HepG2 (cell line): ENCODE data around the gene TMEM247. TPM values are rescaled to one million over a fixed set of nuclear protein-coding genes. Genes with fewer than 3 reads are reported as not detected.

Source experiments
- BHLHE40 ChIP-seq: IDR thresholded peaks from 2 replicates; pipeline ENCODE4 v1.6.1; 2011; ENCODE audit warnings: low read length, improper control_type of control experiment
- CCDC6 ChIP-seq: sonication (generic); formaldehyde crosslinking; IDR thresholded peaks from 2 replicates; pipeline ENCODE4 v1.8.1; 2022; ENCODE audit warnings: mild to moderate bottlenecking, missing genetic modification reagents, moderate library complexity
- DNMT3B ChIP-seq: conservative IDR thresholded peaks from 2 replicates; pipeline ENCODE4 v1.6.1; 2016; ENCODE audit warnings: missing biosample characterization, control low read depth
- EHMT2 ChIP-seq: fragments of 200-600 bp; sonication (generic); IDR thresholded peaks from 2 replicates; pipeline ENCODE4 v1.7.0; 2017; ENCODE audit warnings: antibody characterized with exemption, low read depth, low read length, borderline replicate concordance
- ELF3 ChIP-seq: IDR thresholded peaks from 2 replicates; pipeline ENCODE4 v1.6.1; 2016; ENCODE audit warnings: missing genetic modification reagents, missing compliant biosample characterization
- KAT7 ChIP-seq: IDR thresholded peaks from 2 replicates; pipeline ENCODE4 v1.6.1; 2018; ENCODE audit warnings: borderline replicate concordance, missing compliant biosample characterization
- MAX ChIP-seq: IDR thresholded peaks from 2 replicates; pipeline ENCODE4 v1.6.1; 2012; ENCODE audit warnings: inconsistent platforms
- MYC ChIP-seq: sonication (generic); formaldehyde crosslinking; IDR thresholded peaks from 2 replicates; pipeline ENCODE4 v1.9.0; 2021; ENCODE audit warnings: missing genetic modification reagents, borderline replicate concordance
- NFE2L1 ChIP-seq: sonication (generic); formaldehyde crosslinking; IDR thresholded peaks from 2 replicates; pipeline ENCODE4 v1.4.0; 2020; ENCODE audit warnings: missing genetic modification reagents, mild to moderate bottlenecking, borderline replicate concordance
- NFIB ChIP-seq: sonication (generic); formaldehyde crosslinking; IDR thresholded peaks from 2 replicates; pipeline ENCODE4 v1.9.0; 2021; ENCODE audit warnings: missing genetic modification reagents, mild to moderate bottlenecking, borderline replicate concordance
- RXRB ChIP-seq: IDR thresholded peaks from 2 replicates; pipeline ENCODE4 v1.6.1; 2016; ENCODE audit warnings: borderline replicate concordance, missing genetic modification reagents, missing compliant biosample characterization
- SNAI1 ChIP-seq: sonication (generic); formaldehyde crosslinking; IDR thresholded peaks from 2 replicates; pipeline ENCODE4 v1.5.0; 2020; ENCODE audit warnings: mild to moderate bottlenecking, missing genetic modification reagents, borderline replicate concordance
- SRSF4 ChIP-seq: fragments of 200-400 bp; formaldehyde crosslinking; IDR thresholded peaks from one replicate; pipeline ENCODE4 v1.6.1; 2018; ENCODE audit warnings: mild to moderate bottlenecking, low read depth, low read length, moderate library complexity; ENCODE audit not compliant: poor library complexity, severe bottlenecking
- SSRP1 ChIP-seq: IDR thresholded peaks from 2 replicates; pipeline ENCODE4 v1.6.1; 2016; ENCODE audit warnings: control low read depth
- ZBTB20 ChIP-seq: sonication (generic); formaldehyde crosslinking; IDR thresholded peaks from 2 replicates; pipeline ENCODE4 v1.8.1; 2023; ENCODE audit warnings: missing genetic modification reagents, low read depth, mild to moderate bottlenecking, borderline replicate concordance
- ZBTB25 ChIP-seq: IDR thresholded peaks from 2 replicates; pipeline ENCODE4 v1.6.1; 2018; ENCODE audit warnings: missing genetic modification reagents
- ZBTB39 ChIP-seq: sonication (generic); formaldehyde crosslinking; IDR thresholded peaks from 2 replicates; pipeline ENCODE4 v1.5.0; 2020; ENCODE audit warnings: missing genetic modification reagents
- ZBTB8A ChIP-seq: sonication (generic); formaldehyde crosslinking; IDR thresholded peaks from 2 replicates; pipeline ENCODE4 v1.4.0; 2020; ENCODE audit warnings: mild to moderate bottlenecking, low read depth, missing genetic modification reagents, borderline replicate concordance
- ZNF230 ChIP-seq: sonication (generic); formaldehyde crosslinking; IDR thresholded peaks from 2 replicates; pipeline ENCODE4 v1.4.0; 2020; ENCODE audit warnings: mild to moderate bottlenecking, missing genetic modification reagents
- ZNF451 ChIP-seq: sonication (generic); formaldehyde crosslinking; IDR thresholded peaks from 2 replicates; pipeline ENCODE4 v1.5.0; 2020; ENCODE audit warnings: mild to moderate bottlenecking, missing genetic modification reagents
- ZNF83 ChIP-seq: sonication (generic); formaldehyde crosslinking; IDR thresholded peaks from 2 replicates; pipeline ENCODE4 v1.4.0; 2020; ENCODE audit warnings: missing genetic modification reagents, mild to moderate bottlenecking, borderline replicate concordance
- ZSCAN30 ChIP-seq: sonication (generic); formaldehyde crosslinking; IDR thresholded peaks from 2 replicates; pipeline ENCODE4 v1.5.0; 2020; ENCODE audit warnings: mild to moderate bottlenecking, missing genetic modification reagents
- polyA plus RNA-seq, 8 experiments: library from polyadenylated mRNA; depleted of rRNA in 3 of 8; stranded (reverse) in 7 of 8; unstranded in 1 of 8; fragments of >200 nt; fragmentation: Illumina TruSeq in 4 of 8; extraction: Trizol in 4 of 8; gene quantifications; 2 replicates each; pipeline versions ENCODE4 v1.2.1 to v1.2.3, GENCODE V29; 2011 to 2016; ENCODE audit warnings: low read depth in 4 of 8, missing spikeins in 1 of 8, mixed read lengths in 1 of 8; ENCODE audit not compliant: insufficient read depth in 1 of 8
- total RNA-seq, 5 experiments: library from RNA; depleted of rRNA; stranded (reverse); fragments of >200 nt; fragmentation: Illumina TruSeq; extraction: Trizol; gene quantifications; 2 replicates each; pipeline ENCODE4 v1.2.3, GENCODE V29; 2016; ENCODE audit warnings: low read depth in 1 of 5
- TF ChIP-seq, protein P1 (sequence below): sonication (generic); formaldehyde crosslinking; IDR thresholded peaks from 2 replicates; pipeline ENCODE4 v1.4.0; 2020; ENCODE audit warnings: missing genetic modification reagents
- TF ChIP-seq, protein P2 (sequence below): sonication (generic); formaldehyde crosslinking; IDR thresholded peaks from 2 replicates; pipeline ENCODE4 v1.4.0; 2020; ENCODE audit warnings: missing genetic modification reagents

The TMEM247 gene
- total and polyA plus RNA-seq, 2 of the 13 experiments (the other 11 are each of a cell fraction or from before 2014, with no cell fraction given) = not detected

DNA sequence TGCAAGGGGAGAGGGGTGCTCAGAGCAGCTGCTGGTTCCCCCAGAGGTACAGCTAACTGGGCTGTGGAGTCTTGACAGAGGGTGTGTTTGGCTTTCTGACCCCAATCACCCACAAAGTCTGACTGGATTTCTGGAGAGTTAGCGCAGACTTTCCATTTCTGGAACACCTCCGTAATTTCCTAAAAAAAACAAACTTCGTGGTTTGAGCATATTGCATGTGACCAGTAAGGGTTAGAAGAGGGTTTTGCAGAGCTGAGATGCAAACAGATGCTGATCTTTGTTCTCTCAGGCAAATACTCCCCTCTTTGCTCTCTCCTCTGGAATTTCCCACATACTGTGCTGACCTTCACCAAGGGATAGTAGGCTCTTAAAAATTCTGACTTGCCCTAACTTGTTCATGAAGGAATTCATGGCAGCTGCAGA lies 44.5 kb upstream of the TMEM247 start (continued):
- no peak for TF ChIP-seq BHLHE40
- TF ChIP-seq ZNF230 (CRISPR knock-in tag) = 0 out of 2 replicates have a peak, but pooled peaks have one; percentile 37
- peak; percentile 65; the same call in 1 of the 2 replicates for TF ChIP-seq ZBTB20 (CRISPR knock-in tag)
- TF ChIP-seq SNAI1 (CRISPR knock-in tag) = no peak
- no peak for TF ChIP-seq SSRP1 (CRISPR knock-in tag)
- no peak for TF ChIP-seq CCDC6 (CRISPR knock-in tag)
- no peak for TF ChIP-seq ZNF83 (CRISPR knock-in tag)
- TF ChIP-seq DNMT3B (CRISPR knock-in tag) = 0 out of 2 replicates have a peak, but pooled peaks have one; percentile 53
- TF ChIP-seq RXRB (CRISPR knock-in tag) = peak; percentile 54; the same call in 1 of the 2 replicates
- no peak for TF ChIP-seq NFIB
- no peak for TF ChIP-seq ZBTB8A
- no peak for TF ChIP-seq NFE2L1 (CRISPR knock-in tag)
- TF ChIP-seq, protein P1, sequence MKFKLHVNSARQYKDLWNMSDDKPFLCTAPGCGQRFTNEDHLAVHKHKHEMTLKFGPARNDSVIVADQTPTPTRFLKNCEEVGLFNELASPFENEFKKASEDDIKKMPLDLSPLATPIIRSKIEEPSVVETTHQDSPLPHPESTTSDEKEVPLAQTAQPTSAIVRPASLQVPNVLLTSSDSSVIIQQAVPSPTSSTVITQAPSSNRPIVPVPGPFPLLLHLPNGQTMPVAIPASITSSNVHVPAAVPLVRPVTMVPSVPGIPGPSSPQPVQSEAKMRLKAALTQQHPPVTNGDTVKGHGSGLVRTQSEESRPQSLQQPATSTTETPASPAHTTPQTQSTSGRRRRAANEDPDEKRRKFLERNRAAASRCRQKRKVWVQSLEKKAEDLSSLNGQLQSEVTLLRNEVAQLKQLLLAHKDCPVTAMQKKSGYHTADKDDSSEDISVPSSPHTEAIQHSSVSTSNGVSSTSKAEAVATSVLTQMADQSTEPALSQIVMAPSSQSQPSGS = peak; percentile 63
- 0 out of 2 replicates have a peak, but pooled peaks have one; percentile 36 for TF ChIP-seq ZBTB39 (CRISPR knock-in tag)
- TF ChIP-seq EHMT2 = no peak
- no peak for TF ChIP-seq MYC
- TF ChIP-seq ZBTB25 (CRISPR knock-in tag) = peak; percentile 32
- TF ChIP-seq MAX = peak; percentile 44; the same call in 1 of the 2 replicates
- TF ChIP-seq, protein P2, sequence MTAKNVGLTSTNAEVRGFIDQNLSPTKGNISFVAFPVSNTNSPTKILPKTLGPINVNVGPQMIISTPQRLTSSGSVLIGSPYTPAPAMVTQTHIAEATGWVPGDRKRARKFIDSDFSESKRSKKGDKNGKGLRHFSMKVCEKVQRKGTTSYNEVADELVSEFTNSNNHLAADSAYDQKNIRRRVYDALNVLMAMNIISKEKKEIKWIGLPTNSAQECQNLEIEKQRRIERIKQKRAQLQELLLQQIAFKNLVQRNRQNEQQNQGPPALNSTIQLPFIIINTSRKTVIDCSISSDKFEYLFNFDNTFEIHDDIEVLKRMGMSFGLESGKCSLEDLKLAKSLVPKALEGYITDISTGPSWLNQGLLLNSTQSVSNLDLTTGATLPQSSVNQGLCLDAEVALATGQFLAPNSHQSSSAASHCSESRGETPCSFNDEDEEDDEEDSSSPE (CRISPR knock-in tag) = peak; percentile 65
- 0 out of 2 replicates have a peak, but pooled peaks have one; percentile 64 for TF ChIP-seq KAT7 (CRISPR knock-in tag)
- TF ChIP-seq ZNF451 (CRISPR knock-in tag) = no peak
- no peak for TF ChIP-seq SRSF4
- 0 out of 2 replicates have a peak, but pooled peaks have one; percentile 35 for TF ChIP-seq ELF3 (CRISPR knock-in tag)
- no peak for TF ChIP-seq ZSCAN30
